Measurements from ENCODE around the gene GNAS. TPM values are rescaled to one million over a fixed set of nuclear protein-coding genes. Genes with fewer than 3 reads are reported as not detected.

Gene GNAS
- total RNA-seq, 4 donors from 2014 or later, result 281 to 822 (median 446) TPM

- no peaks in the 10 kb centered on the region for H3K36me3 ChIP-seq
- H3K27ac ChIP-seq, result no peak overlapping the region
- no peaks in the 10 kb centered on the region for H3K27me3 ChIP-seq
- intact Hi-C loops (cut with DNase I; ENCODE audit: low total_unique reads), result no loop called here
- no peaks in the 10 kb centered on the region for H3K9me3 ChIP-seq
- DNase-seq, result no peak
- no peak for TF ChIP-seq POLR2A (IDR thresholded peaks at IDR 0.05)
- TF ChIP-seq, protein P1, sequence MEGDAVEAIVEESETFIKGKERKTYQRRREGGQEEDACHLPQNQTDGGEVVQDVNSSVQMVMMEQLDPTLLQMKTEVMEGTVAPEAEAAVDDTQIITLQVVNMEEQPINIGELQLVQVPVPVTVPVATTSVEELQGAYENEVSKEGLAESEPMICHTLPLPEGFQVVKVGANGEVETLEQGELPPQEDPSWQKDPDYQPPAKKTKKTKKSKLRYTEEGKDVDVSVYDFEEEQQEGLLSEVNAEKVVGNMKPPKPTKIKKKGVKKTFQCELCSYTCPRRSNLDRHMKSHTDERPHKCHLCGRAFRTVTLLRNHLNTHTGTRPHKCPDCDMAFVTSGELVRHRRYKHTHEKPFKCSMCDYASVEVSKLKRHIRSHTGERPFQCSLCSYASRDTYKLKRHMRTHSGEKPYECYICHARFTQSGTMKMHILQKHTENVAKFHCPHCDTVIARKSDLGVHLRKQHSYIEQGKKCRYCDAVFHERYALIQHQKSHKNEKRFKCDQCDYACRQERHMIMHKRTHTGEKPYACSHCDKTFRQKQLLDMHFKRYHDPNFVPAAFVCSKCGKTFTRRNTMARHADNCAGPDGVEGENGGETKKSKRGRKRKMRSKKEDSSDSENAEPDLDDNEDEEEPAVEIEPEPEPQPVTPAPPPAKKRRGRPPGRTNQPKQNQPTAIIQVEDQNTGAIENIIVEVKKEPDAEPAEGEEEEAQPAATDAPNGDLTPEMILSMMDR (IDR thresholded peaks at IDR 0.05), result no peak
- H3K4me3 ChIP-seq, result no peak overlapping the region
- no peaks in the 10 kb centered on the region for H3K4me1 ChIP-seq
Measured at GRCh38 chr20:58840816-58841538, 11.5 kb upstream of the GNAS start.

GRCh38 chr20:58841539-58842264 is 10.8 kb upstream of the GNAS start:
- no peaks in the 10 kb centered on the region for H3K4me1 ChIP-seq
- intact Hi-C loops (cut with DNase I; ENCODE audit: low total_unique reads), result no loop called here
- no peaks in the 10 kb centered on the region for H3K9me3 ChIP-seq
- H3K27ac ChIP-seq, result no peak overlapping the region
- no peaks in the 10 kb centered on the region for H3K36me3 ChIP-seq
- TF ChIP-seq POLR2A (IDR thresholded peaks at IDR 0.05), result no peak
- TF ChIP-seq, protein P1 (IDR thresholded peaks at IDR 0.05), result no peak
- DNase-seq, result no peak
- no peaks in the 10 kb centered on the region for H3K27me3 ChIP-seq
- no peak overlapping the region for H3K4me3 ChIP-seq

DNA sequence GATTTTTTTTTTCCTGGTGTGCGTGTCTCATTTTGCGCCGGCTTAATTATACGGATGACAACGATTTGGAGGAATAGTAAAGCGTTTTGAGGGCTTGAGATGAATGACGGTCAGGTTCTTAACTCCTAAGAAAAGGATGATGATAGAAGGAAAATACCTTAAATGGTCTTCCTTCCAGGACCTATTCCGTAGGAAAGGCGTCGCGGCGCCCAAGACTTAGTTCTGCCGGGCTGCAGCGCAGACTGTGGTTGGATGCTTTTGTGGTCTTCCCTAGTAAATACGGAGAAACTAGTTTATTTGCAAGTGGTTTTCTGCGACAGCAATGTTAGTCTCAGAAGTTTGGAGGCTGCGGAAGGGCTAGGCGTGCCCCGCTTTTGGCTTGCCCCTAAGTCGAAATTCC is 10.2 kb upstream of the GNAS start:
- TF ChIP-seq, protein P1 (IDR thresholded peaks at IDR 0.05), result no peak
- no peak for TF ChIP-seq POLR2A (IDR thresholded peaks at IDR 0.05)
- H3K27me3 ChIP-seq, result no peaks in the 10 kb centered on the region
- intact Hi-C loops (cut with DNase I; ENCODE audit: low total_unique reads), result no loop called here
- no peaks in the 10 kb centered on the region for H3K36me3 ChIP-seq
- H3K9me3 ChIP-seq, result no peaks in the 10 kb centered on the region
- DNase-seq, result no peak
- H3K4me1 ChIP-seq, result no peaks in the 10 kb centered on the region
- no peak overlapping the region for H3K4me3 ChIP-seq
- H3K27ac ChIP-seq, result no peak overlapping the region

DNA sequence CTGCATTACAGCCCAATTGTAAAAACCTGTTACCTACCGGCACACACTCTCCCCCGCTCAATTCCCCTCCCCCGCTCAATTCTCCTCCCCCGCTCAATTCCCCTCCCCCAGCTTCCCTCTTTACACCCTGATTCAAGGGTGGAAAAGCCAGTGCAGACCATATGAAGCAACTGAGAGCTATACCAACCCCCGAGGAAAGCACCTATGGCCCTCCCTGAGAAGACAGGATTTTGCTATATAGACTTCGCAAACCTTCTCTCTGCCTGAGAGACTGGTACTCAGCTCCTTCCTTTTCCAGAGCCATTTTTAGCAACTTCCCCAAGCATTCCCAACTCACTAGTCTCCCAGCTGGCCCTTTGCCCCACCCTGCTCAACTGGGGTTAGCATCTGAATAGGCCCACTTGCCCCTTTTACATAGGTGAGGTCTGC is 9.4 kb upstream of the GNAS start:
- Histone ChIP-seq H3K4me1 (no peaks in the 10 kb centered on the region), H3K9me3 (no peaks in the 10 kb centered on the region), H3K36me3 (no peaks in the 10 kb centered on the region), H3K4me3 (no peak overlapping the region), H3K27ac (no peak overlapping the region), H3K27me3 (no peaks in the 10 kb centered on the region)
- no peak for DNase-seq
- TF ChIP-seq, protein P1 (IDR thresholded peaks at IDR 0.05), result no peak
- TF ChIP-seq POLR2A (IDR thresholded peaks at IDR 0.05), result no peak
- intact Hi-C loops (cut with DNase I; ENCODE audit: low total_unique reads), result no loop called here

GRCh38 chr20:58845706-58846105 is 6.8 kb upstream of the GNAS start:
- Histone ChIP-seq H3K36me3 (no peaks in the 10 kb centered on the region), H3K27ac (no peak overlapping the region), H3K4me3 (no peak overlapping the region), H3K27me3 (no peaks in the 10 kb centered on the region), H3K4me1 (no peaks in the 10 kb centered on the region), H3K9me3 (no peaks in the 10 kb centered on the region)
- TF ChIP-seq, protein P1 (IDR thresholded peaks at IDR 0.05), result no peak
- no peak for TF ChIP-seq POLR2A (IDR thresholded peaks at IDR 0.05)
- DNase-seq, result no peak
- intact Hi-C loops (cut with DNase I; ENCODE audit: low total_unique reads), result no loop called here
